IMR-90 (cell line): Measurements from ENCODE around the gene ZC3H15. TPM values are rescaled to one million over a fixed set of nuclear protein-coding genes. Genes with fewer than 3 reads are reported as not detected.
A peak's percentile ranks its signal among the peaks of the same experiment; 100 is the strongest.

Source experiments
- ATAC-seq: fragments of 200-7000 bp; cut with Tn5 transposase; 2 replicates; pipeline ENCODE4 v1.9.1; 2020; ENCODE audit warnings: low read depth, mild to moderate bottlenecking, moderate library complexity
- BruUV-seq: library from RNA; stranded (reverse); fragments of 400-500 nt; replicated peaks from 2 replicates; lab custom pipeline; 2021; lab: Mats Ljungman, UMichigan
- CTCF ChIA-PET: fragments of 300-600 bp; formaldehyde crosslinking; extraction: SDS; loops from one replicate; lab custom pipeline; 2021; ENCODE audit warnings: antibody characterized with exemption; lab: Yijun Ruan, JAX
- POLR2A ChIA-PET: fragments of 300-600 bp; sonication (Branson Sonifier 250); formaldehyde crosslinking; loops from one replicate; lab custom pipeline; 2022; ENCODE audit warnings: antibody characterized with exemption; ENCODE audit not compliant: unreplicated experiment; lab: Charles Lee
- DNase-seq: peaks from one replicate; pipeline ENCODE4 v3.0.0; 2013
- H2AFZ ChIP-seq: replicated peaks from 2 replicates; pipeline ENCODE3; 2013; ENCODE audit warnings: low read length, mild to moderate bottlenecking; ENCODE audit not compliant: poor library complexity
- H2AK5ac ChIP-seq: 2 replicates; pipeline ENCODE4 v1.6.1; 2013; ENCODE audit warnings: low read depth, low read length, inconsistent platforms
- H2AK9ac ChIP-seq: replicated peaks from 2 replicates; pipeline ENCODE3; 2013; ENCODE audit warnings: mild to moderate bottlenecking, low read depth, low read length, moderate library complexity; ENCODE audit not compliant: poor library complexity
- H2BK120ac ChIP-seq: 2 replicates; pipeline ENCODE4 v1.6.1; 2013; ENCODE audit warnings: low read depth, low read length, inconsistent platforms
- H2BK15ac ChIP-seq: 3 replicates; pipeline ENCODE4 v1.6.1; 2013; ENCODE audit warnings: low read depth, low read length, inconsistent platforms
- H2BK20ac ChIP-seq: 2 replicates; pipeline ENCODE4 v1.6.1; 2013; ENCODE audit warnings: low read depth, mild to moderate bottlenecking, inconsistent platforms, low read length, moderate library complexity
- H2BK5ac ChIP-seq: 2 replicates; pipeline ENCODE4 v1.6.1; 2013; ENCODE audit warnings: mild to moderate bottlenecking, low read depth, low read length, inconsistent platforms; ENCODE audit not compliant: poor library complexity, severe bottlenecking
- H3K14ac ChIP-seq: replicated peaks from 2 replicates; pipeline ENCODE4 v1.6.1; 2013; ENCODE audit warnings: low read depth, low read length, inconsistent platforms
- H3K18ac ChIP-seq: 2 replicates; pipeline ENCODE4 v1.6.1; 2013; ENCODE audit warnings: low read depth, low read length, control low read depth
- H3K23ac ChIP-seq: 2 replicates; pipeline ENCODE4 v1.6.1; 2013; ENCODE audit warnings: low read depth, low read length, inconsistent platforms
- H3K27ac ChIP-seq: 2 replicates; pipeline ENCODE4 v1.5.1; 2013; ENCODE audit warnings: mild to moderate bottlenecking, control low read depth, low read length; ENCODE audit not compliant: insufficient read depth
- H3K27me3 ChIP-seq: 2 replicates; pipeline ENCODE4 v1.6.1; 2013; ENCODE audit warnings: low read length; ENCODE audit not compliant: control insufficient read depth, insufficient read depth
- H3K36me3 ChIP-seq: 2 replicates; pipeline ENCODE4 v1.6.1; 2013; ENCODE audit warnings: low read length, mixed read lengths; ENCODE audit not compliant: control insufficient read depth, insufficient read depth
- H3K4ac ChIP-seq: 2 replicates; pipeline ENCODE4 v1.6.1; 2013; ENCODE audit warnings: low read depth, low read length, inconsistent platforms
- H3K4me1 ChIP-seq: 2 replicates; pipeline ENCODE4 v1.6.1; 2013; ENCODE audit warnings: low read length, mixed read lengths; ENCODE audit not compliant: control insufficient read depth, insufficient read depth
- H3K4me2 ChIP-seq: 2 replicates; pipeline ENCODE4 v1.6.1; 2013; ENCODE audit warnings: low read depth, mild to moderate bottlenecking, control low read depth, low read length, moderate library complexity
- H3K4me3 ChIP-seq: 2 replicates; pipeline ENCODE4 v1.5.1; 2013; ENCODE audit warnings: low read depth, mild to moderate bottlenecking, control low read depth, low read length, moderate library complexity; ENCODE audit not compliant: insufficient read depth
- H3K56ac ChIP-seq: 2 replicates; pipeline ENCODE4 v1.6.1; 2013; ENCODE audit warnings: low read length, inconsistent platforms; ENCODE audit not compliant: insufficient read depth; ENCODE audit errors: extremely low read depth
- H3K79me1 ChIP-seq, 2 experiments: 2 replicates each; pipeline ENCODE4 v1.6.1; 2013; ENCODE audit warnings: low read length in 2 of 2, inconsistent platforms in 1 of 2, low read depth in 1 of 2
- H3K9ac ChIP-seq: 2 replicates; pipeline ENCODE4 v1.6.1; 2013; ENCODE audit warnings: low read depth, low read length, control low read depth
- H3K9me1 ChIP-seq: 2 replicates; pipeline ENCODE4 v1.6.1; 2013; ENCODE audit warnings: low read length, inconsistent platforms; ENCODE audit not compliant: insufficient read depth
- H3K9me3 ChIP-seq: 2 replicates; pipeline ENCODE4 v1.6.1; 2013; ENCODE audit warnings: low read length; ENCODE audit not compliant: control insufficient read depth, insufficient read depth
- H4K20me1 ChIP-seq: 2 replicates; pipeline ENCODE4 v1.6.1; 2013; ENCODE audit warnings: low read length, inconsistent platforms; ENCODE audit not compliant: insufficient read depth
- H4K5ac ChIP-seq: 2 replicates; pipeline ENCODE4 v1.6.1; 2013; ENCODE audit warnings: mild to moderate bottlenecking, low read depth, low read length, control low read depth
- H4K8ac ChIP-seq, 2 experiments: 2 replicates each; pipeline ENCODE4 v1.6.1; 2013; ENCODE audit warnings: low read depth in 2 of 2, low read length in 2 of 2, control low read depth in 1 of 2, inconsistent platforms in 1 of 2
- H4K91ac ChIP-seq: 2 replicates; pipeline ENCODE4 v1.6.1; 2013; ENCODE audit warnings: low read depth, low read length, inconsistent platforms; ENCODE audit not compliant: insufficient read depth
- CEBPB ChIP-seq: IDR thresholded peaks from 2 replicates; pipeline ENCODE4 v1.6.1; 2012; ENCODE audit warnings: low read depth, low read length, improper control_type of control experiment
- RAD21 ChIP-seq: IDR thresholded peaks from 2 replicates; pipeline ENCODE4 v1.6.1; 2012; ENCODE audit warnings: low read length, improper control_type of control experiment
- RFX5 ChIP-seq: IDR thresholded peaks from 2 replicates; pipeline ENCODE4 v1.8.0; 2012; ENCODE audit warnings: low read depth, mild to moderate bottlenecking, low read length, moderate library complexity
- SMC3 ChIP-seq: fragments of 150-350 bp; IDR thresholded peaks from 2 replicates; pipeline ENCODE4 v1.6.1; 2016; ENCODE audit warnings: low read depth, mild to moderate bottlenecking, antibody characterized with exemption, low read length, moderate library complexity
- WGBS, 2 experiments: methylation state at CpG; one replicate each; pipeline versions ENCODE4 v1.1.5 to v1.1.7; 2013; ENCODE audit warnings: missing lambda C conversion rate in 2 of 2; ENCODE audit not compliant: insufficient read length in 1 of 2; ENCODE audit errors: extremely low coverage in 2 of 2; 5-methylcytosine and 5-hydroxymethylcytosine counted together
- dilution Hi-C: fragments of 300-500 bp; cut with HindIII; formaldehyde crosslinking; loops from one replicate; pipeline ENCODE4 v1.14.3; 2018; ENCODE audit warnings: low sequenced_read_pairs; ENCODE audit not compliant: unreplicated experiment
- in situ Hi-C: fragments of 300-500 bp; cut with MboI; formaldehyde crosslinking; loops from 3 replicates; pipeline ENCODE4 v1.14.3; 2019; ENCODE audit warnings: low sequenced_read_pairs, inconsistent platforms, mixed read lengths
- intact Hi-C: fragments of 100-400 bp; cut with micrococcal nuclease; formaldehyde crosslinking; loops from 2 replicates; pipeline ENCODE4 v1.10.0; 2022
- polyA plus RNA-seq, 3 experiments: library from polyadenylated mRNA; depleted of rRNA; stranded (reverse); fragments of >200 nt; gene quantifications; 2 replicates each; pipeline ENCODE4 v1.2.3, GENCODE V29; 2012; ENCODE audit warnings: low replicate concordance in 1 of 3
- total RNA-seq: library from RNA; depleted of rRNA; stranded (reverse); fragments of >200 nt; gene quantifications from 2 replicates; pipeline ENCODE4 v1.2.3, GENCODE V29; 2012
- TF ChIP-seq, protein P1 (sequence below): conservative IDR thresholded peaks from 2 replicates; pipeline ENCODE4 v1.5.1; 2012; ENCODE audit warnings: mild to moderate bottlenecking, low read depth, low read length, improper control_type of control experiment

ZC3H15 gene
- total and polyA plus RNA-seq, 2 of the 4 experiments (the other 2 are of a cell fraction) = 22.9 to 47.4 TPM

DNA sequence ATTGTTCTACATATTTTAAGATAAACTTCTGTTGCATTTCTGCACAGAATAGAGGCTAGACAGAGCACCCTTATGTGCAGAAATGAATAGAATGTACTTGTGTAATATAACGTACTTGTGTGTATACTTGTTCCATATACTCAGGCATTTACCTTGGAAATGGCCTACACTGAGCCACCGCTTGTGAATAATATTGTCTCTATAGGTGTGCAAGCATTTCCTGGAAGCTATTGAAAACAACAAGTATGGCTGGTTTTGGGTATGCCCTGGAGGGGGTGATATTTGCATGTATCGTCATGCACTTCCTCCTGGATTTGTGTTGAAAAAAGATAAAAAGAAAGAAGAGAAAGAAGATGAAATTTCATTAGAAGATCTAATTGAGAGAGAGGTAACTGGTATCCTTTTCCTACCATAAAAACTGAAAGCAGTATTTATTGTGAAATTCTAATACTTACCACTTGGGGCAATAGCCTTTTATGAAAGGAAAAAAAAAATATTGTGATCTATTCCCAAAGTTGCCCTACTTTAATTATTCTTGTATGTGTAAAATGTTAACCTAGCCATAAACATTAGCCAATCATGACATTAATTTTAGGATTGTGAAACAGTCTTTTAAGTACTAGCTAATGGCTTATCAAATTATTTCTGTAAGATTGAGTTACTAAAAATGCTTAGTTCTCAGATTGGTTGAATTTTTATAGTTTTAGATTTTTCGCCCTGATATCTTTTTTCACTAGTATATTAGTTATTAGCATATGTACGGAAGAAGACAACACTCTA, 18.0 kb downstream of the ZC3H15 start:
- no peak overlapping the region for H3K27ac ChIP-seq
- H3K9ac ChIP-seq = no peak overlapping the region
- DNase-seq (peak; percentile 37), ATAC-seq (peak; percentile 74; the same call in 1 of the 2 replicates)
- no peak overlapping the region for H2AK9ac ChIP-seq
- no peak overlapping the region for H4K5ac ChIP-seq
- H3K18ac ChIP-seq = no peak overlapping the region
- H3K36me3 ChIP-seq = peaks cover 18% of the 10 kb centered on the region
- H4K20me1 ChIP-seq = no peaks in the 10 kb centered on the region
- H3K79me1 ChIP-seq = peaks cover 13 to 17% of the 10 kb centered on the region in 2 experiments
- H4K91ac ChIP-seq = no peak overlapping the region
- no TSS peak for BruUV-seq
- no peaks in the 10 kb centered on the region for H3K27me3 ChIP-seq
- CTCF ChIA-PET = interaction anchor here (0.6 to 3.9 kb wide), 7 partner anchors 9 to 191 kb away, joined by 3 to 26 read pairs (median 3); partner anchors contain the start of gene ZC3H15
- no peak overlapping the region for H3K4me2 ChIP-seq
- dilution Hi-C loops (no loop called here), in situ Hi-C loops (loop anchor here (25.0 kb wide), 2 partner anchors 333 to 958 kb away; partner anchors contain the start of gene ZSWIM2), intact Hi-C loops (loop anchor here (1.0 to 10.0 kb wide), 3 partner anchors 87 to 951 kb away; partner anchors contain the start of gene ITGAV)
- no peak overlapping the region for H2AK5ac ChIP-seq
- H3K4me3 ChIP-seq = no peak overlapping the region
- H2BK5ac ChIP-seq = no peak overlapping the region
- TF ChIP-seq, protein P1, sequence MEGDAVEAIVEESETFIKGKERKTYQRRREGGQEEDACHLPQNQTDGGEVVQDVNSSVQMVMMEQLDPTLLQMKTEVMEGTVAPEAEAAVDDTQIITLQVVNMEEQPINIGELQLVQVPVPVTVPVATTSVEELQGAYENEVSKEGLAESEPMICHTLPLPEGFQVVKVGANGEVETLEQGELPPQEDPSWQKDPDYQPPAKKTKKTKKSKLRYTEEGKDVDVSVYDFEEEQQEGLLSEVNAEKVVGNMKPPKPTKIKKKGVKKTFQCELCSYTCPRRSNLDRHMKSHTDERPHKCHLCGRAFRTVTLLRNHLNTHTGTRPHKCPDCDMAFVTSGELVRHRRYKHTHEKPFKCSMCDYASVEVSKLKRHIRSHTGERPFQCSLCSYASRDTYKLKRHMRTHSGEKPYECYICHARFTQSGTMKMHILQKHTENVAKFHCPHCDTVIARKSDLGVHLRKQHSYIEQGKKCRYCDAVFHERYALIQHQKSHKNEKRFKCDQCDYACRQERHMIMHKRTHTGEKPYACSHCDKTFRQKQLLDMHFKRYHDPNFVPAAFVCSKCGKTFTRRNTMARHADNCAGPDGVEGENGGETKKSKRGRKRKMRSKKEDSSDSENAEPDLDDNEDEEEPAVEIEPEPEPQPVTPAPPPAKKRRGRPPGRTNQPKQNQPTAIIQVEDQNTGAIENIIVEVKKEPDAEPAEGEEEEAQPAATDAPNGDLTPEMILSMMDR = peak; percentile 62
- TF ChIP-seq RFX5 (no peak), SMC3 (peak; percentile 61; the same call in 1 of the 2 replicates), CEBPB (peak; percentile 57; the same call in 1 of the 2 replicates), RAD21 (peak; percentile 73)
- no peaks in the 10 kb centered on the region for H3K4me1 ChIP-seq
- H3K4ac ChIP-seq = no peak overlapping the region
- H4K8ac ChIP-seq = no peak overlapping the region
- POLR2A ChIA-PET = no interaction called here
- H3K14ac ChIP-seq = no peak overlapping the region
- H2BK20ac ChIP-seq = no peak overlapping the region
- H3K9me1 ChIP-seq = no peaks in the 10 kb centered on the region
- no peak overlapping the region for H3K56ac ChIP-seq
- no CpG with 5 or more reads among the region's 5 CpGs for WGBS, 2 experiments
- H2BK120ac ChIP-seq = no peak overlapping the region
- H3K23ac ChIP-seq = no peak overlapping the region
- H2AFZ ChIP-seq = no peak overlapping the region
- no peak overlapping the region for H2BK15ac ChIP-seq
- H3K9me3 ChIP-seq = no peaks in the 10 kb centered on the region
